Measurements from ENCODE around the gene SRA1. TPM values are rescaled to one million over a fixed set of nuclear protein-coding genes. Genes with fewer than 3 reads are reported as not detected.

Gene SRA1
- 24.4 and 26.5 TPM in 2 replicates for total RNA-seq
- 66.4 and 66.6 TPM in 2 replicates for polyA plus RNA-seq

DNA sequence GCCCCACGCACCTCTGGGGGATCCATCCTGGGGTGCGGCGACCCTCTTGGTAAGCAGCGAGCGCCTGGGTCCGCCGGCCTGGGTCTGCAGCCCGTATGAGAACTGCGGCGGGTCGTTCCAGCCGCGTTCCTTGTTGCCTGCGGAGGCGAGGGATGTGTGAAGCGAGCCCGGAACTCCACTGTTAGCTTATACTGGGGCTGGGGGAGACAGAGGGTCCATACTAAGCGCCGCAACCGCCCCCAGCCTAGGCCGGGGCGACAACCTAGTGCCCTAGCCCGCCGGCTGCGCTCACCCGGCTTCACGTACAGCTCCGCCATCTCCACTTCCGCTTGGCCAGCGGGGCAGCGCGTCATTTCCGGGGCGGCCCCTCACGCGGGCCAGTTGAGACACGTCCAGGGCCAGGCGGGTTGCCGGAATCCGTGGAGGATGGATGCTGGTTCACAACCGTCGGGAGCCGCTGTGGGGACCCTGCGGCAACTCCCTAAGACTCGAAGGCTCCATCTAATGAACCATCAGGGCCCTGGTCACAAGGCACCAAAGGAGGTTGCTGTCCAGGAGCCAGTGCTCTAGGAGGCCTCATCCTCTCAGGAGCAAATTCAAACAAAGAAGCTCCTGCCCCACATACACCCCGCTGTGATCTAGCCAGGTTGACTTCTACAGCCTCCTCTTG, at the start of gene SRA1:
Gene SRA1 (minus strand): TSS at position 338 of the 670 bp plus-strand sequence. CDS start 21 bp downstream, at position 317.
- TF ChIP-seq EZH2phosphoT487 (IDR thresholded peaks at IDR 0.05; ENCODE audit: low read depth, severe bottlenecking, unreplicated experiment), result no peak
- TF ChIP-seq, protein P1, sequence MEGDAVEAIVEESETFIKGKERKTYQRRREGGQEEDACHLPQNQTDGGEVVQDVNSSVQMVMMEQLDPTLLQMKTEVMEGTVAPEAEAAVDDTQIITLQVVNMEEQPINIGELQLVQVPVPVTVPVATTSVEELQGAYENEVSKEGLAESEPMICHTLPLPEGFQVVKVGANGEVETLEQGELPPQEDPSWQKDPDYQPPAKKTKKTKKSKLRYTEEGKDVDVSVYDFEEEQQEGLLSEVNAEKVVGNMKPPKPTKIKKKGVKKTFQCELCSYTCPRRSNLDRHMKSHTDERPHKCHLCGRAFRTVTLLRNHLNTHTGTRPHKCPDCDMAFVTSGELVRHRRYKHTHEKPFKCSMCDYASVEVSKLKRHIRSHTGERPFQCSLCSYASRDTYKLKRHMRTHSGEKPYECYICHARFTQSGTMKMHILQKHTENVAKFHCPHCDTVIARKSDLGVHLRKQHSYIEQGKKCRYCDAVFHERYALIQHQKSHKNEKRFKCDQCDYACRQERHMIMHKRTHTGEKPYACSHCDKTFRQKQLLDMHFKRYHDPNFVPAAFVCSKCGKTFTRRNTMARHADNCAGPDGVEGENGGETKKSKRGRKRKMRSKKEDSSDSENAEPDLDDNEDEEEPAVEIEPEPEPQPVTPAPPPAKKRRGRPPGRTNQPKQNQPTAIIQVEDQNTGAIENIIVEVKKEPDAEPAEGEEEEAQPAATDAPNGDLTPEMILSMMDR (IDR thresholded peaks at IDR 0.05; ENCODE audit: poor library complexity), result no peak
- H2AFZ ChIP-seq, result peak within 1 kb of the TSS; percentile 78
- peak within 1 kb of the TSS; percentile 80 for H3K4me2 ChIP-seq
- no peaks in the 10 kb centered on the region for H3K9me2 ChIP-seq (replicated peaks; ENCODE audit: insufficient read depth)
- H3K36me3 ChIP-seq (replicated peaks; ENCODE audit: insufficient read depth, low read depth), result no peaks in the 10 kb centered on the region
- H3K79me2 ChIP-seq, result peaks cover 47% of the 10 kb centered on the region
- no peaks in the 10 kb centered on the region for H3K27me3 ChIP-seq
- peak; percentile 95 for DNase-seq (ENCODE audit: low spot score)
- peak within 1 kb of the TSS; percentile 95 for H3K27ac ChIP-seq
- H4K20me1 ChIP-seq (ENCODE audit: insufficient read depth, poor library complexity, severe bottlenecking), result peaks cover 5% of the 10 kb centered on the region
- H3K4me3 ChIP-seq, result peak within 1 kb of the TSS; percentile 92
- WGBS (ENCODE audit: low lambda C conversion rate, missing lambda C conversion rate), result under 1% methylated on average over 33 of the region's 46 CpGs
- H3K4me1 ChIP-seq (ENCODE audit: insufficient read depth), result peaks cover 12% of the 10 kb centered on the region
- H3K9me3 ChIP-seq (ENCODE audit: low read depth), result no peaks in the 10 kb centered on the region

DNA sequence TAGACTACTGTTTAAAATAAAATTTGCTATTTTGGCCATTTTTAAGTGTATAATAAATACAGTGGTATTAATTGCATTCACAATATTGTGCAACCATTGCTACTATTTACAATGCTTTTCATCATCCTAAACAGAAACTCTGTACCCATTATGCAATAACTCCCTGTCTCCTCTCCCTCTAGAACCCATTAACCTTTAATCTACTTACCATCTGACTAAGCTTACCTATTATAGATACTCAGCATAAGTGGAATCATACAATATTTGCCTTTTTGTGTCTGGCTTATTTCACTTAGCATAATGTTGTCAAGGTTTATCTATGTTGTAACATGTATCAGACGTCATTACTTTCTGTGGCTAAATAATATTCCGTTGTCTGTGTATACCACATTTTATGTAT, 49.8 kb upstream of the SRA1 start:
- no peaks in the 10 kb centered on the region for H3K36me3 ChIP-seq (replicated peaks; ENCODE audit: insufficient read depth, low read depth)
- H3K79me2 ChIP-seq, result no peaks in the 10 kb centered on the region
- no peak overlapping the region for H3K4me2 ChIP-seq
- 79% methylated on average over 2 of the region's 2 CpGs for WGBS (ENCODE audit: low lambda C conversion rate, missing lambda C conversion rate)
- TF ChIP-seq, protein P1 (IDR thresholded peaks at IDR 0.05; ENCODE audit: poor library complexity), result no peak
- no peak for TF ChIP-seq EZH2 (IDR thresholded peaks at IDR 0.05; ENCODE audit: borderline replicate concordance)
- no peak for TF ChIP-seq EZH2phosphoT487 (IDR thresholded peaks at IDR 0.05; ENCODE audit: low read depth, severe bottlenecking, unreplicated experiment)
- no peaks in the 10 kb centered on the region for H4K20me1 ChIP-seq (ENCODE audit: insufficient read depth, poor library complexity, severe bottlenecking)
- no peak for DNase-seq (ENCODE audit: low spot score)
- H3K4me1 ChIP-seq (ENCODE audit: insufficient read depth), result no peaks in the 10 kb centered on the region
- H3K27me3 ChIP-seq, result no peaks in the 10 kb centered on the region
- no peak overlapping the region for H2AFZ ChIP-seq
- no peak overlapping the region for H3K27ac ChIP-seq
- no peaks in the 10 kb centered on the region for H3K9me2 ChIP-seq (replicated peaks; ENCODE audit: insufficient read depth)
- no peak overlapping the region for H3K4me3 ChIP-seq
- no peaks in the 10 kb centered on the region for H3K9me3 ChIP-seq (ENCODE audit: low read depth)

DNA sequence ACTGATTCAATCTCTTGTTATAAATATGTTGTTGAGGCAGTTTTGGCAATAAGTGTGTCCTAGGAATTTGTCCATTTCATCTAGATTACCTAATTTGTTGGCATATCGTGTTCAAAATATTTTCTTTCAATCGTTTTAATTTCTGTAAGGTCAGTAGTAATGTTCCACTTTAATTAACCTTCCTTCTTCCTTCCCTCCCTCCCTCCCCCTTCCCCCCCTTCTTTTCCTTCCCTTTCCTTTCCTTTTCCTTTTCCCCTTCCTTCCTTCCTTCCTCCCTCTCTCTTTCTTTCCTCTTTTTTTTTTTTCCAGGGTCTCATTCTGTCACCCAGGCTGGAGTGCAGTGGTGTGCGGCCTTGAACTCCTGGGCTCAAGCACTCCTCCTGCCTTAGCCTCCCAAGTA, 48.6 kb upstream of the SRA1 start:
- H3K79me2 ChIP-seq, result no peaks in the 10 kb centered on the region
- TF ChIP-seq, protein P1 (IDR thresholded peaks at IDR 0.05; ENCODE audit: poor library complexity), result no peak
- TF ChIP-seq EZH2phosphoT487 (IDR thresholded peaks at IDR 0.05; ENCODE audit: low read depth, severe bottlenecking, unreplicated experiment) (no peak), EZH2 (IDR thresholded peaks at IDR 0.05; ENCODE audit: borderline replicate concordance) (no peak)
- H2AFZ ChIP-seq, result no peak overlapping the region
- no peaks in the 10 kb centered on the region for H4K20me1 ChIP-seq (ENCODE audit: insufficient read depth, poor library complexity, severe bottlenecking)
- no peak overlapping the region for H3K4me2 ChIP-seq
- H3K9me3 ChIP-seq (ENCODE audit: low read depth), result no peaks in the 10 kb centered on the region
- DNase-seq (ENCODE audit: low spot score), result no peak
- H3K9me2 ChIP-seq (replicated peaks; ENCODE audit: insufficient read depth), result no peaks in the 10 kb centered on the region
- no peaks in the 10 kb centered on the region for H3K27me3 ChIP-seq
- no peaks in the 10 kb centered on the region for H3K36me3 ChIP-seq (replicated peaks; ENCODE audit: insufficient read depth, low read depth)
- H3K4me1 ChIP-seq (ENCODE audit: insufficient read depth), result no peaks in the 10 kb centered on the region
- H3K27ac ChIP-seq, result no peak overlapping the region
- H3K4me3 ChIP-seq, result no peak overlapping the region
- WGBS (ENCODE audit: low lambda C conversion rate, missing lambda C conversion rate), result 86% methylated on average over 3 of the region's 3 CpGs

All from hepatocyte (in vitro differentiated cells).